Pons (tissue), 1 donor: Measurements from ENCODE around the gene CLCA4.

Experiments
- DNase-seq: peaks from one replicate; pipeline ENCODE4 v3.0.0-alpha.2; 2016; ENCODE audit warnings: low spot score

The CLCA4 gene

GRCh38 chr1:86618358-86618757, 71.5 kb downstream of the CLCA4 start:
- no peak for DNase-seq

GRCh38 chr1:86619313-86619712, 72.4 kb downstream of the CLCA4 start:
- no peak for DNase-seq

- DNase-seq: no peak
These were observed 74.4 kb downstream of the CLCA4 start for GRCh38 chr1:86621286-86621685.
